Measurements from ENCODE around the gene ZNF296. TPM values are rescaled to one million over a fixed set of nuclear protein-coding genes. Genes with fewer than 3 reads are reported as not detected.

The ZNF296 gene
- total and polyA plus RNA-seq, 2 of the 8 experiments (the other 6 are each of a cell fraction or from before 2014, with no cell fraction given): 2.7 to 7.5 TPM

- H3K9ac ChIP-seq (replicated peaks in 1 of 4; ENCODE audit: extremely low read depth in 1 of 4, low read depth in 3 of 4, low read length in 3 of 4): no peak overlapping the region
- POLR2A ChIA-PET (ENCODE audit: partially characterized antibody): interaction anchor here (0.9 to 3.4 kb wide), 10 partner anchors 10 to 165 kb away, joined by 3 to 16 read pairs (median 4); partner anchors contain the start of gene PPP1R37
- TF ChIP-seq ASH2L (IDR thresholded peaks at IDR 0.05; ENCODE audit: low read length): no peak
- TF ChIP-seq MAX (IDR thresholded peaks at IDR 0.05): no peak
- TF ChIP-seq JUND (IDR thresholded peaks at IDR 0.05; ENCODE audit: low read length): no peak
- TF ChIP-seq HDAC6 (IDR thresholded peaks at IDR 0.05; ENCODE audit: low read depth, low read length): no peak
- no peak for TF ChIP-seq POLR2AphosphoS5 (IDR thresholded peaks at IDR 0.05; ENCODE audit: low read depth, low read length)
- no peak for TF ChIP-seq CHD2 (IDR thresholded peaks at IDR 0.05; ENCODE audit: low read length)
- TF ChIP-seq NANOG (IDR thresholded peaks at IDR 0.05; ENCODE audit: insufficient read depth, low read depth, low read length, poor library complexity, severe bottlenecking): no peak
- no peak for TF ChIP-seq GTF2F1 (IDR thresholded peaks at IDR 0.05; ENCODE audit: borderline replicate concordance, low read depth, low read length)
- no peak for TF ChIP-seq NRF1 (IDR thresholded peaks at IDR 0.05; ENCODE audit: low read depth, low read length)
- TF ChIP-seq ATF2 (IDR thresholded peaks at IDR 0.05; ENCODE audit: low read length): no peak
- TF ChIP-seq SIN3A (conservative IDR thresholded peaks at IDR 0.05 in 1 of 2, IDR thresholded peaks at IDR 0.05 in 1 of 2; ENCODE audit: low read depth in 1 of 2, low read length in 2 of 2): no peak
- TF ChIP-seq RFX5 (IDR thresholded peaks at IDR 0.05; ENCODE audit: borderline replicate concordance, low read depth, low read length): no peak
Observed at GRCh38 chr19:45071545-45071938, 4.7 kb downstream of the ZNF296 start.

More at GRCh38 chr19:45071545-45071938, 4.7 kb downstream of the ZNF296 start:
- no peak overlapping the region for H4K91ac ChIP-seq (replicated peaks; ENCODE audit: insufficient read length, low read length)
- H3K79me1 ChIP-seq (ENCODE audit: low read depth, low read length): no peaks in the 10 kb centered on the region
- peaks cover 2 to 10% (median 5%) of the 10 kb centered on the region in 4 experiments; a peak in 6 of 7 replicates for H3K4me1 ChIP-seq (replicated peaks in 1 of 4; ENCODE audit: control insufficient read depth in 3 of 4, insufficient read depth in 4 of 4, low read length in 3 of 4)
- no peak overlapping the region for H3K14ac ChIP-seq (ENCODE audit: insufficient read length)
- no peak overlapping the region for H3K18ac ChIP-seq (ENCODE audit: extremely low read depth, low read length)
- H3K23ac ChIP-seq (ENCODE audit: insufficient read length): no peak overlapping the region
- peaks cover 6% of the 10 kb centered on the region; the same call in 1 of the 2 replicates for H3K23me2 ChIP-seq (ENCODE audit: low read depth, low read length)
- no peaks in the 10 kb centered on the region for H3K9me3 ChIP-seq (ENCODE audit: insufficient read depth in 2 of 2, low read depth in 1 of 2, low read length in 1 of 2)
- no peak overlapping the region for H2AK5ac ChIP-seq (ENCODE audit: low read depth, low read length)
- no peak for FAIRE-seq
- no peak overlapping the region for H2AFZ ChIP-seq (ENCODE audit: low read length)
- H3K4ac ChIP-seq (replicated peaks; ENCODE audit: insufficient read length, low read depth, low read length): no peak overlapping the region
- no peak overlapping the region for H3K27ac ChIP-seq (ENCODE audit: low read depth, low read length)
- WGBS, 2 experiments (ENCODE audit: extremely low coverage in 1 of 2, insufficient coverage in 1 of 2, insufficient read length in 1 of 2, insufficient replicate concordance in 2 of 2, low coverage in 1 of 2, low lambda C conversion rate in 2 of 2, missing lambda C conversion rate in 1 of 2): 90% methylated on average over 25 of the region's 25 CpGs; no CpG with 5 or more reads in 1 of the 2 experiments
- no peak overlapping the region for H3K56ac ChIP-seq (replicated peaks; ENCODE audit: insufficient read length, low read depth, low read length)
- H4K20me1 ChIP-seq (replicated peaks in 1 of 2; ENCODE audit: control insufficient read depth in 1 of 2, insufficient read depth in 2 of 2, low read length in 2 of 2): peaks cover 2 to 5% of the 10 kb centered on the region in 2 experiments
- H2BK15ac ChIP-seq (ENCODE audit: low read length): no peak overlapping the region
- peaks cover 0 to 10% of the 10 kb centered on the region in 2 experiments; a peak in 2 of 4 replicates for H3K79me2 ChIP-seq (ENCODE audit: control insufficient read depth in 1 of 2, insufficient read depth in 2 of 2, low read length in 2 of 2)
- H3K4me2 ChIP-seq (ENCODE audit: insufficient read depth in 1 of 2, low read depth in 2 of 2, low read length in 2 of 2): no peak overlapping the region
- no peak overlapping the region for H4K5ac ChIP-seq (ENCODE audit: insufficient read length, low read depth, low read length)
- peaks cover 2 to 40% (median 20%) of the 10 kb centered on the region in 4 experiments; a peak in 6 of 8 replicates for H3K36me3 ChIP-seq (ENCODE audit: control insufficient read depth in 2 of 4, insufficient read depth in 4 of 4, low read length in 3 of 4)
- no peak overlapping the region for H2BK12ac ChIP-seq (ENCODE audit: low read depth, low read length)
- H3K4me3 ChIP-seq (ENCODE audit: extremely low read depth in 1 of 4, insufficient read depth in 2 of 4, low read depth in 3 of 4, low read length in 4 of 4): no peak overlapping the region
- no peaks in the 10 kb centered on the region for H3K27me3 ChIP-seq (replicated peaks in 1 of 4; ENCODE audit: control insufficient read depth in 3 of 4, extremely low read depth in 1 of 4, insufficient read depth in 3 of 4, low read length in 3 of 4)
- no peak overlapping the region for H2BK120ac ChIP-seq (replicated peaks; ENCODE audit: low read depth, low read length)
- H2BK20ac ChIP-seq (ENCODE audit: low read length): no peak overlapping the region
- no peak overlapping the region for H4K8ac ChIP-seq (ENCODE audit: extremely low read depth, insufficient read depth, low read length)
- CTCF ChIA-PET (ENCODE audit: partially characterized antibody): interaction anchor here (1.0 to 2.1 kb wide), 9 partner anchors 9 to 120 kb away, joined by 3 to 11 read pairs (median 4); no protein-coding TSS in a partner anchor
- H2BK5ac ChIP-seq (ENCODE audit: low read depth, low read length): no peak overlapping the region
- no peak for DNase-seq (ENCODE audit: low read depth in 1 of 2, low spot score in 2 of 2)

Data from H1 (cell line).